Left lung (tissue), 10 donors: Measurements from ENCODE around the gene SRP14. TPM values are rescaled to one million over a fixed set of nuclear protein-coding genes. Genes with fewer than 3 reads are reported as not detected.
"Not testable (repeated sequence)": the region's sequence is repeated elsewhere in the genome, so short reads cannot be mapped to it uniquely, and the experiment has no call there.

ENCODE experiments used
- ATAC-seq: fragments of 200-7000 bp; cut with Tn5 transposase; one replicate; pipeline ENCODE4 v1.9.1; 2020; ENCODE audit warnings: moderate library complexity
- DNase-seq, 4 donors: peaks; one replicate each; pipeline ENCODE4 v3.0.0-alpha.2; 2013 to 2020
- H3K27ac ChIP-seq, 2 donors: fragments of 200-600 bp; sonication (generic) in 1 of 2; one replicate each; pipeline versions ENCODE4 v1.5.0 to v1.8.0; 2020 to 2021
- H3K27me3 ChIP-seq, 2 donors: fragments of 200-600 bp; sonication (generic) in 1 of 2; one replicate each; pipeline versions ENCODE4 v1.5.0 to v1.8.0; 2020 to 2021
- H3K36me3 ChIP-seq, 2 donors: fragments of 200-600 bp; sonication (generic) in 1 of 2; one replicate each; pipeline versions ENCODE4 v1.5.0 to v1.8.0; 2020 to 2021
- H3K4me1 ChIP-seq, 2 donors: fragments of 200-600 bp; one replicate each; pipeline ENCODE4 v1.8.0; 2021
- H3K4me3 ChIP-seq, 2 donors: fragments of 200-600 bp; sonication (generic) in 1 of 2; one replicate each; pipeline versions ENCODE4 v1.5.0 to v1.8.0; 2020 to 2021; ENCODE audit warnings: mild to moderate bottlenecking in 1 of 2
- H3K9me3 ChIP-seq, 2 donors: fragments of 200-600 bp; sonication (generic) in 1 of 2; one replicate each; pipeline versions ENCODE4 v1.5.0 to v1.8.0; 2020 to 2021
- CTCF ChIP-seq, 2 donors: fragments of 200-600 bp; sonication (generic) in 1 of 2; IDR thresholded peaks; one replicate each; pipeline versions ENCODE4 v1.5.0 to v1.8.0; 2021; ENCODE audit warnings: antibody characterized with exemption in 2 of 2
- intact Hi-C, 2 donors: fragments of 100-400 bp; cut with DNase I; formaldehyde crosslinking; loops; one replicate each; pipeline versions ENCODE4 v1.11.2 to v1.14.2; 2022
- polyA plus RNA-seq, 6 donors: library from polyadenylated mRNA; unstranded; fragments of 120-200 nt; gene quantifications; one replicate each; pipeline ENCODE4 v1.2.1, GENCODE V29; 2013; ENCODE audit not compliant: insufficient read length in 6 of 6
- total RNA-seq, 2 donors: library from RNA; stranded (reverse); fragmentation: NEBNext Ultra II Directional; extraction: Animal tissue kit (Norgen Biotek cat#: 25700); gene quantifications; one replicate each; pipeline ENCODE4 v1.2.1, GENCODE V29; 2021
- donor health status: DM: no; HTN: yes; CAD: no.
- donor health status: DM: no; HTN: no; CAD: no.

The SRP14 gene
- total and polyA plus RNA-seq, 8 donors, result 159 to 541 (median 505) TPM

- H3K9me3 ChIP-seq, result no peaks in the 10 kb centered on the region
- peak overlapping the region; percentile 71 to 80 for H3K27ac ChIP-seq
- H3K4me3 ChIP-seq, result peak overlapping the region in 1 of 2 donors; percentile 28
- DNase-seq (no peak), ATAC-seq (no peak)
- peaks cover 14 to 31% of the 10 kb centered on the region in 2 donors for H3K4me1 ChIP-seq
- no peaks in the 10 kb centered on the region for H3K27me3 ChIP-seq
- H3K36me3 ChIP-seq, result no peaks in the 10 kb centered on the region
- TF ChIP-seq CTCF (IDR thresholded peaks at IDR 0.05), result no peak
- intact Hi-C loops, result no loop called here
Observed at GRCh38 chr15:40080847-40081246, 41.9 kb upstream of the SRP14 start.

GRCh38 chr15:40080104-40080503 lies 41.1 kb upstream of the SRP14 start:
- Histone ChIP-seq H3K27me3 (no peaks in the 10 kb centered on the region), H3K27ac (peak overlapping the region in 1 of 2 donors; percentile 80), H3K4me3 (no peak overlapping the region), H3K36me3 (no peaks in the 10 kb centered on the region), H3K9me3 (no peaks in the 10 kb centered on the region), H3K4me1 (peaks cover 14 to 39% of the 10 kb centered on the region in 2 donors)
- TF ChIP-seq CTCF (IDR thresholded peaks at IDR 0.05), result no peak
- intact Hi-C loops, result no loop called here
- ATAC-seq (no peak), DNase-seq (no peak)

- H3K4me1 ChIP-seq, result peaks cover 14 to 42% of the 10 kb centered on the region in 2 donors
- no peak for TF ChIP-seq CTCF (IDR thresholded peaks at IDR 0.05)
- H3K27me3 ChIP-seq, result no peaks in the 10 kb centered on the region
- H3K36me3 ChIP-seq, result no peaks in the 10 kb centered on the region
- ATAC-seq, result no peak
- no peak overlapping the region for H3K27ac ChIP-seq
- no peaks in the 10 kb centered on the region for H3K9me3 ChIP-seq
- no peak overlapping the region for H3K4me3 ChIP-seq
- intact Hi-C loops, result no loop called here
- no peak for DNase-seq
Observed at GRCh38 chr15:40079456-40079855, 40.5 kb upstream of the SRP14 start.

- no peaks in the 10 kb centered on the region for H3K9me3 ChIP-seq
- H3K27ac ChIP-seq, result peak overlapping the region; percentile 69 to 74
- H3K27me3 ChIP-seq, result no peaks in the 10 kb centered on the region
- intact Hi-C loops, result no loop called here
- DNase-seq (no peak), ATAC-seq (peak; percentile 59)
- no peaks in the 10 kb centered on the region for H3K36me3 ChIP-seq
- H3K4me1 ChIP-seq, result peaks cover 0 to 13% of the 10 kb centered on the region in 2 donors
- H3K4me3 ChIP-seq, result no peak overlapping the region
- TF ChIP-seq CTCF (IDR thresholded peaks at IDR 0.05), result no peak
Observed at GRCh38 chr15:40075298-40076044, 36.5 kb upstream of the SRP14 start.

GRCh38 chr15:40074656-40075055 lies 35.7 kb upstream of the SRP14 start:
- peaks cover 3 to 19% of the 10 kb centered on the region in 2 donors for H3K4me1 ChIP-seq
- H3K27me3 ChIP-seq, intact Hi-C loops, DNase-seq, H3K9me3 ChIP-seq, H3K4me3 ChIP-seq, H3K27ac ChIP-seq, H3K36me3 ChIP-seq, ATAC-seq: not testable (repeated sequence)

GRCh38 chr15:40073716-40074490 lies 34.9 kb upstream of the SRP14 start:
- peaks cover 8 to 27% of the 10 kb centered on the region in 2 donors for H3K4me1 ChIP-seq
- ATAC-seq, DNase-seq, H3K36me3 ChIP-seq, H3K9me3 ChIP-seq, H3K27ac ChIP-seq, intact Hi-C loops, H3K4me3 ChIP-seq, H3K27me3 ChIP-seq: not testable (repeated sequence)
